Stimulated activated CD4-positive, alpha-beta T cell treated with anti-CD3 and anti-CD28 coated beads, TNF-alpha, amount 100 ng/mL, for 48 hours (primary cell): ENCODE results near the gene LDLRAD4.

Experiments used
- DNase-seq, 3 donors: peaks; one replicate each; pipeline ENCODE4 v3.0.0-alpha.2; 2020; ENCODE audit warnings: low read depth in 3 of 3

LDLRAD4 gene

GRCh38 chr18:13265008-13265910, 46.7 kb downstream of the LDLRAD4 start:
- peak; percentile 41 to 76 (median 63) for DNase-seq

GRCh38 chr18:13265911-13266217, 47.3 kb downstream of the LDLRAD4 start:
- DNase-seq = no peak

GRCh38 chr18:13266218-13267100, 47.9 kb downstream of the LDLRAD4 start:
- DNase-seq = peak in 1 of 3 donors; percentile 38

DNA sequence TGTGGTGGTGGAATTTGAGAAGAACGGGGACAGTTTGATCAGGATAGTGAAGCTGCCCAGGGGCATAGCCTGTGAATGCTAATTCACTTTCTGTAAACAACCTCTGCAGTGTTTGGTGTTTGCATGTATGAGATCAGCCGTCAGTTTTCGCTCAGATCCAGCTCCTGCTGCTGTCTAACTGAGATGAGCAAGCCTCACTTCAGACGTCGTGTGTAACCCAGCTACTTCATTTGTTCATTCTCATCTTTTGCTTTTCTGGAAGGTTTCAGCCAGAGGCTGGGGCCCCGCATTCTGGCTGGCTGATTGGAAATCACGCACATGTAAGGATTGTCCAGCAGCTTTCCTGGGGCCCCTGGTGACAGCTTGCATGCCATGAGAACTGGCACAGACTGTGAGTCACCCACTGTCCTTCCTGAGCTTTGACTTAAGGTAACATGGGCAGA, 48.9 kb downstream of the LDLRAD4 start:
- DNase-seq = no peak

- no peak for DNase-seq
These were observed 49.8 kb downstream of the LDLRAD4 start for GRCh38 chr18:13268158-13269012.

GRCh38 chr18:13269013-13269280, 50.4 kb downstream of the LDLRAD4 start:
- no peak for DNase-seq

- no peak for DNase-seq
These were observed 51.0 kb downstream of the LDLRAD4 start for GRCh38 chr18:13269521-13270011.

GRCh38 chr18:13270279-13270855, 51.8 kb downstream of the LDLRAD4 start:
- no peak for DNase-seq

DNA sequence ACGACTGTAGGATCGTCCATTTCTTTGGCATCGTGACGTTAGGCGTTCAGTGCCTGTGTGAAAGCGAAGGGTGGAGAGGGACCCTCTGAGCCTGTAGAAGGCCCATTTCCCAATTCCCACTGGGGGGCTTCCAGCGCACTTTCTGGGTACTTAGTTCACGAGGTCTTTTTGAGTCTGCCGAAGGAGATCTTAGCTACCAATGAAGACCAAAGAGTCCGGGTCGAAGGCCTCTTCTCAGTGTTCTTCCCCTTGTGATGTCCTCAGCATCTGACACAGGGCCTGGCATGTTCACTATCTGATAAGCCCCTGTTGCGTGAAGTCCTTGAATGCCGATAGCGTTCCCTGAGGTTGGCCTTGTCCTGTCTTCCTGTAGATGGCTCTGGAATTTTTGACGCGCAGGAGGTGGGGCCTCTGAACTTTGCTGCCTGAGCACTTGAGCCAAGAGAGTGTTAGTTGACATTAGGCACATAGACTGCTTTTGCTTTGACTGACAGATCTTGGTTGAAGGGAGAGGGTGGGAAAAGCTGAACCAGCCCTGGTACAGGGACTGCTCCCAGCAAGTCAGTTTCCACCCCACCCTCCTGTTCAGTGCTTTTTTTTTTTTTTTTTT, 52.8 kb downstream of the LDLRAD4 start:
- no peak for DNase-seq

DNA sequence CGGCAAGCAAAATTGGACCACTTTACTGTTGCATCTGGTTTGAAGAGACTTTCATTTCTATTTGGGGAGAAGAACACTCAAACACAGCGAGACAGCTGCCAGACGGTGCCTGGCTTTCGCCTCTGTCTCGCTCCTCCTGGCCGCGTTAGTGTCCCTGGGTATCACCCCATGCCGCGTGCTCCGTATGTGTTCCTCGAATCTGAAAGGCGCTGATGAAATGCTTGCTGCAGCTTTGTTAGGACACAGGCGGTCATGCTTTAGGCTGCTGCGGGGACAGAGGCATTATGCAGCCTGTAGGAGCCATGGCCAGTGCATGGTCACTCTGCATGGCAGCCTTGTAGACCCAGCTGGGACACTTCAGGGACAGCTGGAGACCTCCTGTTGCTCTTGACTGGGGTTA, 53.9 kb downstream of the LDLRAD4 start:
- DNase-seq = no peak

DNA sequence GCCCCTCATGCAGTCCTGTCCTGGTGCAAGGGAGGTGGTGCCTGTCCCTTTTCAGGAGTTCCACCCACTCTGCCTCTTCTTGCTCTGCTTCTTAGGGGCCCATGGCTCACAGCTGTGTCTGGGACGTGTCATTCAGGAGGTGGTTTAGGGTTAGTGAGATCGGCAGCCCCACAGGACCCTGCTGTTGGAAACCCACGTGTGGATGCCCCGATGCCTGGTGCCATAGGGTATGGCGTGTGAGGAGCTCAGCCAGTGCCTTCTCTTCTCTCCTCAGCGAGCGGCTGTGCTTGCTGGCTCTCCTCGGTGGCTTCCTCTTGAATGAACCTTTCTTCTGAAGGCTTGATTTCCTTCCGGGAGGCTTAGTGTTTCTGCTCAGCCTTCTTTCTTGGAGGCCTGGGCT, 55.2 kb downstream of the LDLRAD4 start:
- DNase-seq = no peak

GRCh38 chr18:13275075-13275474, 56.5 kb downstream of the LDLRAD4 start:
- no peak for DNase-seq

GRCh38 chr18:13276530-13277520, 58.3 kb downstream of the LDLRAD4 start:
- no peak for DNase-seq

GRCh38 chr18:13278062-13278630, 59.6 kb downstream of the LDLRAD4 start:
- DNase-seq = no peak

DNA sequence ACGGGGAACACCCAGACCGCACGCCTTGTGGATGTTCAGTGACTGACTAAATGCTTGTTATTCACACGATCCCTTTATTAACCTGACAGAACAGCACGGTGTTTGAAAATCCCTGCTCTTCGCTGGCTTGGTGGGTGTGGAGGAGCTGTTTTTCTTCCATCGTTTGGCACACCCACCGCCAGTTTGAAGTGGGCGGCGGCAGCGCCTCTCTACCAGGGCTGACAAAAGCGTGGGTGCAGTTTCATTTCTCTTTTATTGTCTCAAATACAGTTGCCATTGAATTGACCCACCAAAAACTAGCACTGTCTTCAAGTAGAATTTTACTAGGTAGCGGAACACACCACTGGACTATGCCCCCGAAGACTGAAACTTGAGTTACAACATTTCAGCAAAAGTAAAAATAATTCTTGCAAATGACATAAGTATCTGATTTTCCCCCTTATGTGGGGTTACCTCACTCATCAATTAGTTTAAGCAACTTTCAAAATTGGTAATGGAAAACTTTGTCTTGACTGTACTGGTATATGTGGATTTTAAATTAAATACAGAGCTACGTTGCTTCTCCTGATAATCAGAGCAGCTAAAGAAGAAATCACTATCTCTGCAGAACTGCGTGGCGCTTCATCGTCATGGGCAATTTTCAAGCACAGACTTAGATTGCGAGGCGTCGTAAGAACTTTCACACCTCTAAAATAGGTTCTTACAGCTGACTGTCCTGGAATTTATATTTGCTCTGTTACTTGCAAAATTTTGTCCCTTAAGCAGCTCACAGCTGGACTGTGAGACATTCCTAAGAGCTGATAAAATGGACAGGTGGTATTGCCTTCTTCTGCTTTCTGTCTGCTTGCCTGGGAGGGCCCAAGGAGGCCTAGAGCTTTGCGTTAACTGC, 60.9 kb downstream of the LDLRAD4 start:
- no peak for DNase-seq

GRCh38 chr18:13280070-13280795, 61.7 kb downstream of the LDLRAD4 start:
- DNase-seq = no peak

DNA sequence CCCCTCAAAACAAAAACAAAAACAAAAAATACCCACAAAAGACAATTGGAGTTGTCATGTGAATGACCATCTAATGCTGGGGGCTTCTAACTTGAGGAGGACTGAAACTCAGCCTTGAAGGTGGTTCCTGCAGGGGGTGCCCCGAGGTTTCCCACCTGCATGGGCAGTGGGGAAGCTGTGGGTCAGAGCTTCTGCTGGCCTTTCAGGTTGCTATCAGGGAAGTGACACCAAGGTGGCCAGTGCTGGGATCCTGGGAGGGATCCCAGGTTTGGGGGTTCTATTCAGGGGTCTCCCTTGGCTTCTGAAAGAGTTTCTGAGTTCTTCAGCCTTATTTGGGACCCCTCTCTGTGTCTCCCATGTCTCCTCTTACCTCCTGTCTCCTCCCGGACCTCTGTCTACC, 62.8 kb downstream of the LDLRAD4 start:
- no peak for DNase-seq

- no peak for DNase-seq
These were observed 65.2 kb downstream of the LDLRAD4 start for GRCh38 chr18:13283746-13284145.
